ENCODE results near the gene TSPAN18.

The TSPAN18 gene

GRCh38 chr11:44950031-44950624, 223.4 kb downstream of the TSPAN18 start:
- DNase-seq = no peak

DNA sequence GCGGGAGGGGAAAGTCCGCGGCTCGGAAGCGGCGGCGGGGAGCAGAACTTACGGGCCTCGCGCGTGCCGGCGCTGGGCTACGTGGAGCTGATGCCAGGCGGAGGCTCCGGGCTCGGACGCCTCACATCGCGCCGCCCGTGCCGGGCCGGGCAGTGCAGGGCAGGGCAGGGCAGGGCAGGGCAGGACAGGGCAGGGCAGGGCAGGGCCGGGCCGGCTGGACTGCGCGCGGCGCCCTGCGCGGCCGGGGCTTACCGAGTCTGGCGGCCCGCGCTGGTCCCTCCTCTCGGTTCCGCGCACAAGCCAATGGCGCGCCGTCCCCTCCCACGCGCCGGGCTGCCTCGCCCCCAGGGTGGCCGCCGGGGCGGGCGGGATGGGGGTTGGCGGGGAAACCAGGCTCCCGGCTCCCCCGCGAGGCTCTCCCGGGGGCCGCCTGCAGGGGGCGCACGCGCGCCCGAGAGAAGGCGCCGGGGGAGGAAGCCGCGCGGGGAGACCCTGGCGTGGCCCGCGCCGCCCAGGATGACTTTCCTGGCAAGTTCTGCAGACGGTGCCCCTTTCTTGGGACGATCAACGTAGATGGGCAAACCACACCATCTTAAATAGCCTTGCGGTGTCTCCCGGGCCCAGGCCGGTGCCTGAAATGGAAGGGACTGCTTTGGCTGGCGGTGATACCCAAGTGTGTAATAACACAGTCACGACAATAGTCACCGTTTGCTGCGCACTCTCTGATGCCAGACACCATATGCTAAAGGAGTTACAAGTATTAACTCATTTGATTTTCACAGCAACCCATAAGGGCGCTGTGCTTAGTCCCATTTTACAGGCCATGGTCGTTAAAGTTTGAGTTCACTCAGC, 224.1 kb downstream of the TSPAN18 start, which contains the start of gene TP53I11:
Gene TP53I11, minus strand, starts transcription at position 259 of the 852 bp plus-strand sequence. CDS start 12,548 bp downstream, outside the sequence.
- DNase-seq = peak; percentile 53

DNA sequence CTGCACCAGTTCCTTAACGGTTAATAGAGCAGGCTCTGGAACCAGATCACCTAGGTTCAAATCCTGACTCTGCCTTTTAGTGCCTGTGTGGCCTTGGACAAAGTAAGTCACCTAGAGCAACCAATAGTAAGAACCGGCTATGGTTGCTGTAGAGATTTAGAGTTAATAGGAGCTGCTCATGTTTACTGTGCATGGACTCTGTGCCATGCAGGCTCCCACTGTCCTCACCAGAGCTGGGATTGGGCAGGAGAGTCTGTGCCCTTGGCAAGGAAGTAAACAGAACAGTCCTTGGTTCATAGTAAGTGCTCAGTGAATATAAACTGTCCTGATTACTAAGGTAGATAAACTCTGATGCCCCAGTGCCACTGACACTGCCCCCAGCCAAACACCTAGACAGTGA, 225.3 kb downstream of the TSPAN18 start:
- DNase-seq = no peak

GRCh38 chr11:44952500-44953260, 225.9 kb downstream of the TSPAN18 start:
- DNase-seq = no peak

DNA sequence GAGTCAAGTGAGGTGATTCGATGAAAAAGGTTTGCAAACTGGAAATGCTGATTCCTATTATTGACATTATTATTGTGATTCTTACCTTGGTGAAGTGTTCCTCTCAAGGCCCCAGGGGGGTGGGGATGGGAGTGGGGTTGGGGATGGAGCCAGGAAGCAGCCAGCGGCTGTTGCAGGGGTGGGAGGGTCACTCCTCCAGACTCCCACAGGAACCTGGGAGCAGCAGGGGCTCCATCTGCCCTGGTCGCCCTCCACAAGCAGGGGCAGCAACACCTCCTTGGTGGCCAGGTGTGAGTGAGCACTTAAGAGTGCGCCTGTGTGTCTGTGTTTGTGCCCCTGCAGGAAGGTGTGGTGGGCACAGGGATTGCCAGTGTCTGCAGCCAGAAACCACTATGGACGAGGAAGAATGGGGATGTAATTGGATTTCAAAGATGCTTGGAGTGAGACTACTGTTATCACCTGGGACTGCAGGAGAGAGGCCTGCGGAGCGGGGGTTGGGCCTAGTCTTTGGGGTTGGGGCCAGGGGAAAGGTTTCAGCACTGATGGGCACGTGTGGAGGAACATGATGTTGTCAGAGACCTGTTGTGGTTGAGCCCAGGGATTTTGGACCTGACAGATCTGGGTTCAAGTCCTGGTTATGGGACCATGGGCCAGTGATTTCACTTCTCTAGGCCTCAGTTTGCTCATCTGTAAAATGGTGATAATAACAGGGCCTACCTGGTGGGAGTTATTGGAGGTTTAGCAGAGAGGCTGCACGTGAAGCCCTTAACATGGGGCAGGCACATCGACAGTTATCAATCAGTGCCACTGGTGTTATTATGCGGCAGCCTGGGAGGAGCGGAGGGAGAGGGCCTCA, 227.5 kb downstream of the TSPAN18 start:
- no peak for DNase-seq

DNA sequence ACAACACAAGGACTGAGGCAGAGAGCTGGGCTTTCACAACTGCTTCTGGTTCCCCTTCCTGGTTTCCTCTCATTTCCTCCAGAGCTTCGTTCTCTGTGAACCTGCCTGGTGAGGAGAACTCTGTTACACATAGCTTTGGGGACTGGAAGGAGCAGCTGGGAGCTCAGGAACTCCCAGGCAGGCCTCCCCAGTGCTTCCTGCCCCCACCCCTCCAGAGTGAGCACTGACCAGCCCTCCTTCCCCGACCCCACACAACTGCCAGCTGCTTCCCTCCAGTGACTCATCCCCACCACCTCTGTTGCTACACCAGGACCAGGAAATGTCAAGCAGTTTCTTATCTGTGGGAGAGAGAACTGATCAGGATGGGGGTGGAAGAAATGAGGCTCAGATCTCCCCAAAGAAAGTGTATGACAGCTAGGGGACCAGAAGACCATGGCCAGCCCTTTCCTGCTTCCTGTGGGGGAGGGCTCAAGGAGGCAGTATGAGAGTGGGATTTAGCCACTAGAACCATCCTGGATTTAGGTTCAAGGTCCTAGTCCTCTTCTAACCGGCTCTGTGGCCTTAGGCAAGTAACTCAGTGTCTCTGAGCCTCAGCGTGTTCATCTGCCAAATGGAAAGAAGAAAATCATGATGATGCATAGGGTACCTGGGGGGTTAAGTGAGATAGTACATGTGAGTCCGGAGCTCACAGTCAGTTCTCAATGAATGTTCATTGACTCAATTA, 228.4 kb downstream of the TSPAN18 start:
- no peak for DNase-seq

GRCh38 chr11:44957040-44957515, 230.3 kb downstream of the TSPAN18 start:
- no peak for DNase-seq

GRCh38 chr11:44957776-44958564, 231.2 kb downstream of the TSPAN18 start:
- no peak for DNase-seq

DNA sequence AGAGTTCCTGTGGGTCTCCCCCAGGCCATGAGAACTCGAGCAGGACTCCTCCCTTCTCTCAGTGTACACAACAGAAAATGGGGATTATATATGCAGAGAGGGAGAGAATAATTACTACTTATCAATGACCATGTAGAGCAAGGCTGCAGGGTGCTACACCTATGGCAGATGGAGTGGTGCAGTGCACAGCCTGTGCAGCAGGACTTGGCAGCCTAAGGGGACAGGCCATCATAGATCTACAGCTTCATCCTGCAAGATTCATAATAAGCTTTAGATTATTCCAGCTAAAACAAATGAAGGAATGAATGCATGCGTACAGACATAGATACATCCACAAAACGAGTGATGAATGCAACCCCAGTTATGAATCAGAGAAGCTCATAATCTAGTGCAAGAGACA, 232.3 kb downstream of the TSPAN18 start:
- no peak for DNase-seq

- DNase-seq = no peak
Measured at GRCh38 chr11:44960200-44960845, 233.6 kb downstream of the TSPAN18 start.

DNA sequence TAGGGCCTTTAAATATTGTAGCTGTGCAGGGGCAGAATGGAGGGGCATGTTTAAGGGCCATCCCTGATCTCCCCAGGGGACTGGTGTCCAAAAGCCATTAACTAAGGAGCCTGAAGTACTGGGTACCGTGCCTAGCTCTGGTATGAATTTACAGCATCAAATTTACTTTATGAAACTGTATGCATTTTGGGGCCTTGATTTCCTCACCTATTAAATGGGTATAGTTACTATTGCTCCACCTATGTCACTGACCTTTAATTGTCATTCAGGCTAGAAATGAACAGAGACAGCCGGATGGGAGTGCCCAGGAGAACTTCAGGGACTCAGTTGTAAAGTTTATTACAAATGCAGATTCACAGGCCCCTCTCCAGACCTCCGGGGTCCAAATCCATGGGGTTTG, 235.7 kb downstream of the TSPAN18 start:
- DNase-seq = no peak

GRCh38 chr11:44963136-44963535, 236.4 kb downstream of the TSPAN18 start:
- DNase-seq = no peak

DNA sequence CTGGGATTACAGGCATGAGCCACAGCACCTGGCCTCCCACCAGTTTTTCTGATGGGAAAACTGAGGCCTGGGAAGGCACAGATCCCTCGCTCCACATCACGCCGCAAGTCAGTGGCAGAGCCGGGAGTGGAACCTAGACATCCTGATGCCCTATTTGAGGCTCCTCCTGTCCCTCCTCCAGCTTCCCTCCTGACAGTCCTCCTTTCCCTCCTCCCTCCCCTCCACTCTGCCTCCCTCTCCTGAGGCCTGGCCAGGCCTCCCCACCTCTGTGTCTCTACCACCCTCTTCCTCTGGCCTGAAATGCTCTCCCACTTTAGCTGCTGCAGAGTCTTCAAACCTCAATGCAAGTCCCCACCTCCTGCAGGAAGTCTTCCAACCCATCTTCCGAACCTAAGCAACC, 237.2 kb downstream of the TSPAN18 start:
- DNase-seq = no peak

- DNase-seq = no peak
Measured at GRCh38 chr11:44964526-44965209, 237.9 kb downstream of the TSPAN18 start.

GRCh38 chr11:44966694-44967093, 239.9 kb downstream of the TSPAN18 start:
- DNase-seq = no peak

GRCh38 chr11:44967930-44968496, 241.3 kb downstream of the TSPAN18 start:
- no peak for DNase-seq

GRCh38 chr11:44968510-44968909, 241.7 kb downstream of the TSPAN18 start:
- DNase-seq = no peak

DNA sequence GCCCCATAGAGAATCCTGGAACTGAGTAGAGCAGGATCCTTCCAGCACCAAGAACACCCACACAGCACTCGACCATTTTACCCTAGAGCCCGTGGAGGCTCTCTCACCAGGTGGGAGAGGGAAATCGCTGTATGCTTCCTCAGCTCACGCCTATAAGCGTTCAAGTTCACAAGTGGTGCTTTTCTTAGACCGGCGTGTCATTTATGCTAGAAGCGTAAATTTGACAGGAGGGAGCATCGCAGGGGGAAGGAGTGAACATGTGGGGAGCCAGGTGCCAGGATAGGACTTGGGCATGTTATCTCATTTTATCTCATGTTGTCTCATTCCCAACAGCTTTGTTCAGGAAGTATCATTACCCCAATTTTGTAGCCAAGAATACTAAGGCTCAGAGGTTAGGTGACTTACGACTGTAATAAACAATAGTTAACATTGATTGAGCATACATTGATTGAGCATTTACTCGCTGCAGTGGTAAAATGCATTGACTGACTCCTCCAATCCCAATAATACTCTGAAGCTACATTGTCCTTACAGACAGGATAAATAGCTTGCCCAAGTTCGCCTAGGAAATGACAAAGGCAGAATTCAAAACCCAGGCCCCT, 243.0 kb downstream of the TSPAN18 start:
- no peak for DNase-seq

GRCh38 chr11:44970293-44970692, 243.5 kb downstream of the TSPAN18 start:
- no peak for DNase-seq
